Heart left ventricle (tissue), 13 donors: ENCODE data around the gene CPXM2.

Experiments used
- CTCF ChIP-seq, 12 donors: fragments of 200-600 bp; sonication (generic) in 4 of 12; IDR thresholded peaks; one replicate each; pipeline versions ENCODE4 v1.5.0 to v1.8.0; 2018 to 2022; ENCODE audit warnings: antibody characterized with exemption in 12 of 12, mild to moderate bottlenecking in 5 of 12
- POLR2A ChIP-seq, 2 donors: fragments of 450-650 bp; IDR thresholded peaks; one replicate each; pipeline ENCODE4 v1.6.1; 2017; ENCODE audit warnings: antibody characterized with exemption in 2 of 2, mild to moderate bottlenecking in 2 of 2, moderate library complexity in 2 of 2
- donor health status: ischemic (EF 13 %, LVEDD 7.1; RV severe dilation, severe dysfunction).
- donor health status: DM: no; HTN: yes; CAD: no.
- donor health status: DM: no; HTN: no; CAD: no.
- donor health status: ischemic (EF 25% LVEDD 6.9; RV normal size, moderate dysfunction).
- donor health status: ischemic (EF 25% LVEDD 5.7; RV mildly dilated, moderate dysfunction).
- donor health status: ischemic (EF 35%, LVEDD 5.7; RV mildly dilated, moderate dysfunction).
- donor health status: nonischemic (EF 11% LVEDD 7.7; RV severe dilation, severe dysfunction).
- donor health status: DM: yes; HTN: yes; CAD: no.
- donor health status: PGD.
- donor health status: ischemic (EF 29% LVEDD 5.4; RV normal size, mild dysfunction).
- donor health status: nonischemic (EF 23%, LVEDD 6.1; RV moderate dilation, normal function).

GRCh38 chr10:123893651-123894050, 2.0 kb upstream of the CPXM2 start:
- no peak for TF ChIP-seq CTCF (IDR thresholded peaks at IDR 0.05)
- no peak for TF ChIP-seq POLR2A (IDR thresholded peaks at IDR 0.05)
